Measurements from ENCODE around the gene LIX1L. TPM values are rescaled to one million over a fixed set of nuclear protein-coding genes. Genes with fewer than 3 reads are reported as not detected.

LIX1L gene
- total and polyA plus RNA-seq, 12 donors: 9.6 to 61.2 (median 39.4) TPM

GRCh38 chr1:145974721-145975120 is 16.9 kb upstream of the LIX1L start:
- Histone ChIP-seq H3K4me3 (no peak overlapping the region), H3K4me1 (replicated peaks in 1 of 2) (peaks cover 16 to 20% of the 10 kb centered on the region in 2 donors), H3K36me3 (replicated peaks in 1 of 2) (no peaks in the 10 kb centered on the region), H3K27me3 (no peaks in the 10 kb centered on the region), H3K27ac (no peak overlapping the region), H3K9me3 (replicated peaks in 1 of 3) (no peaks in the 10 kb centered on the region)
- peak in 2 of 7 donors; percentile 8 to 17 for DNase-seq
- intact Hi-C loops (cut with DNase I): loop anchor here (5.0 to 10.0 kb wide), 2 partner anchors 38 to 130 kb away; partner anchors contain the start of gene NUDT17 (in 1 of the 2)
- no peak for TF ChIP-seq POLR2A (IDR thresholded peaks at IDR 0.05)
- TF ChIP-seq CTCF (IDR thresholded peaks at IDR 0.05): no peak
- 60 to 65% (median 62%) methylated on average over 7 of the region's 7 CpGs for WGBS, 4 donors

- no peaks in the 10 kb centered on the region for H3K36me3 ChIP-seq (replicated peaks in 1 of 2)
- H3K9me3 ChIP-seq (replicated peaks in 1 of 3): no peaks in the 10 kb centered on the region
- no peak overlapping the region for H3K4me3 ChIP-seq
- peaks cover under 1% of the 10 kb centered on the region in 2 donors for H3K4me1 ChIP-seq (replicated peaks in 1 of 2)
- intact Hi-C loops (cut with DNase I): loop anchor here in 1 of 2 donors (5.0 to 10.0 kb wide), 2 partner anchors 40 to 128 kb away; partner anchors contain the start of gene NUDT17
- no peak for DNase-seq
- 78 to 85% (median 81%) methylated on average over 7 of the region's 7 CpGs for WGBS, 4 donors
- TF ChIP-seq POLR2A (IDR thresholded peaks at IDR 0.05) (no peak), CTCF (IDR thresholded peaks at IDR 0.05) (no peak)
- no peaks in the 10 kb centered on the region for H3K27me3 ChIP-seq
- H3K27ac ChIP-seq: no peak overlapping the region
These were observed 14.8 kb upstream of the LIX1L start for GRCh38 chr1:145972580-145972979.

- no peak for TF ChIP-seq POLR2A (IDR thresholded peaks at IDR 0.05)
- no peak for TF ChIP-seq CTCF (IDR thresholded peaks at IDR 0.05)
- no peak for DNase-seq
- H3K27me3 ChIP-seq: no peaks in the 10 kb centered on the region
- WGBS, 4 donors: 99 to 100% (median 100%) methylated on average over 2 of the region's 2 CpGs
- no peak overlapping the region for H3K27ac ChIP-seq
- H3K36me3 ChIP-seq (replicated peaks in 1 of 2): no peaks in the 10 kb centered on the region
- no peak overlapping the region for H3K4me3 ChIP-seq
- peaks cover 8 to 28% of the 10 kb centered on the region in 2 donors for H3K4me1 ChIP-seq (replicated peaks in 1 of 2)
- H3K9me3 ChIP-seq (replicated peaks in 1 of 3): no peaks in the 10 kb centered on the region
- intact Hi-C loops (cut with DNase I): loop anchor here in 1 of 2 donors (5.0 to 10.0 kb wide), 2 partner anchors 50 to 68 kb away; partner anchors contain the start of gene PEX11B
These were observed 9.5 kb upstream of the LIX1L start for GRCh38 chr1:145967288-145967687.

- intact Hi-C loops (cut with DNase I): loop anchor here in 1 of 2 donors (5.0 to 10.0 kb wide), 2 partner anchors 48 to 70 kb away; partner anchors contain the start of gene PEX11B
- peak overlapping the region; percentile 80 to 91 (median 85) for H3K27ac ChIP-seq
- no peaks in the 10 kb centered on the region for H3K27me3 ChIP-seq
- H3K4me1 ChIP-seq (replicated peaks in 1 of 2): peaks cover 24 to 41% of the 10 kb centered on the region in 2 donors
- peak overlapping the region in 3 of 4 donors; percentile 26 to 66 (median 40) for H3K4me3 ChIP-seq
- H3K9me3 ChIP-seq (replicated peaks in 1 of 3): no peaks in the 10 kb centered on the region
- TF ChIP-seq POLR2A (IDR thresholded peaks at IDR 0.05): no peak
- no peak for TF ChIP-seq CTCF (IDR thresholded peaks at IDR 0.05)
- no peak for DNase-seq
- 1 to 3% (median 1%) methylated on average over 5 of the region's 5 CpGs for WGBS, 4 donors
- H3K36me3 ChIP-seq (replicated peaks in 1 of 2): no peaks in the 10 kb centered on the region
These were observed 7.4 kb upstream of the LIX1L start for GRCh38 chr1:145965119-145965744.
